A549 (cell line): ENCODE data around the gene GTPBP6. TPM values are rescaled to one million over a fixed set of nuclear protein-coding genes. Genes with fewer than 3 reads are reported as not detected.
"Not testable (repeated sequence)": the region's sequence is repeated elsewhere in the genome, so short reads cannot be mapped to it uniquely, and the experiment has no call there.

Experiments used
- ATAC-seq, 2 experiments: fragments of 200-7000 bp in 1 of 2; fragments of >200 bp in 1 of 2; cut with Nextera tagmentation in 1 of 2; cut with Tn5 transposase in 1 of 2; 3 replicates each; pipeline versions ENCODE4 v1.8.0 to v1.9.1; 2018 to 2020; ENCODE audit warnings: mild to moderate bottlenecking in 1 of 2, moderate library complexity in 1 of 2
- CTCF ChIA-PET: fragments of 300-600 bp; sonication (Branson Sonifier 250); formaldehyde crosslinking; extraction: SDS; loops from one replicate; lab custom pipeline; 2021; ENCODE audit warnings: antibody characterized with exemption, inconsistent platforms; lab: Yijun Ruan, JAX
- POLR2A ChIA-PET: fragments of 350-600 bp; formaldehyde crosslinking; extraction: SDS; loops from one replicate; lab custom pipeline; 2021; ENCODE audit warnings: antibody characterized with exemption, inconsistent platforms; lab: Yijun Ruan, JAX
- DNase-seq, 2 experiments: peaks; one replicate each; pipeline versions ENCODE4 v3.0.0 to v3.0.0-alpha.2; 2011 to 2016; ENCODE audit warnings: low read depth in 1 of 2, low spot score in 1 of 2
- FAIRE-seq: peaks from 2 replicates; lab custom pipeline; 2011; peaks lifted over from hg19 to GRCh38; lab: Jason Lieb, UNC
- H3K27ac ChIP-seq, 2 experiments: fragments of >200 bp; sonication (Bioruptor Twin); formaldehyde crosslinking; 3 replicates each; pipeline ENCODE4 v1.5.1; 2016 to 2017
- H3K4me1 ChIP-seq: fragments of >200 bp; sonication (Bioruptor Twin); formaldehyde crosslinking; 3 replicates; pipeline ENCODE4 v1.6.1; 2016
- H3K4me2 ChIP-seq: fragments of >200 bp; sonication (Bioruptor Twin); formaldehyde crosslinking; 3 replicates; pipeline ENCODE4 v1.6.1; 2016
- H3K4me3 ChIP-seq: fragments of >200 bp; sonication (Bioruptor Twin); formaldehyde crosslinking; 3 replicates; pipeline ENCODE4 v1.5.1; 2016
- H3K9me3 ChIP-seq: fragments of >200 bp; sonication (Bioruptor Twin); formaldehyde crosslinking; 3 replicates; pipeline ENCODE4 v1.6.1; 2016
- BHLHE40 ChIP-seq: IDR thresholded peaks from 2 replicates; pipeline ENCODE4 v1.6.1; 2012; ENCODE audit warnings: low read depth, low read length, inconsistent platforms
- CBX8 ChIP-seq: fragments of 200-600 bp; sonication (generic); IDR thresholded peaks from 2 replicates; pipeline ENCODE4 v1.6.1; 2016
- EHMT2 ChIP-seq: fragments of 200-600 bp; sonication (generic); IDR thresholded peaks from 2 replicates; pipeline ENCODE4 v1.6.1; 2016; ENCODE audit warnings: antibody characterized with exemption, low read depth, mild to moderate bottlenecking, moderate library complexity
- EP300 ChIP-seq, 2 experiments: fragments of >200 bp; sonication (Bioruptor Twin); formaldehyde crosslinking; IDR thresholded peaks; 2 replicates in 1 of 2; 3 replicates in 1 of 2; pipeline ENCODE4 v1.6.1; 2016 to 2017
- FOSB ChIP-seq: fragments of 250-450 bp; sonication (Bioruptor Pico); IDR thresholded peaks from 2 replicates; pipeline ENCODE4 v1.5.0; 2020; ENCODE audit warnings: mild to moderate bottlenecking, moderate library complexity
- GATA3 ChIP-seq: IDR thresholded peaks from 2 replicates; pipeline ENCODE4 v1.6.1; 2012; ENCODE audit warnings: borderline replicate concordance
- HDAC2 ChIP-seq: fragments of 200-600 bp; sonication (generic); IDR thresholded peaks from 2 replicates; pipeline ENCODE4 v1.6.1; 2016
- HEYL ChIP-seq: fragments of 250-450 bp; sonication (Bioruptor Pico); IDR thresholded peaks from 2 replicates; pipeline ENCODE4 v1.8.0; 2021; ENCODE audit warnings: mild to moderate bottlenecking, moderate library complexity
- HOXB5 ChIP-seq: fragments of 250-450 bp; sonication (Bioruptor Pico); IDR thresholded peaks from 2 replicates; pipeline ENCODE4 v1.5.0; 2020; ENCODE audit warnings: mild to moderate bottlenecking, moderate library complexity
- JUNB ChIP-seq: fragments of >200 bp; sonication (Bioruptor Twin); formaldehyde crosslinking; IDR thresholded peaks from 2 replicates; pipeline ENCODE4 v1.6.1; 2016
- KDM1A ChIP-seq: fragments of 200-600 bp; sonication (generic); IDR thresholded peaks from 2 replicates; pipeline ENCODE4 v1.6.1; 2016; ENCODE audit warnings: low read depth, mild to moderate bottlenecking
- NPAS2 ChIP-seq: fragments of 250-450 bp; sonication (Bioruptor Pico); IDR thresholded peaks from 2 replicates; pipeline ENCODE4 v1.8.0; 2022; ENCODE audit warnings: mild to moderate bottlenecking, moderate library complexity, borderline replicate concordance
- NR3C1 ChIP-seq: fragments of >200 bp; sonication (Bioruptor Twin); formaldehyde crosslinking; IDR thresholded peaks from 3 replicates; pipeline ENCODE4 v1.6.1; 2017
- POLR2AphosphoS2 ChIP-seq: conservative IDR thresholded peaks from 2 replicates; pipeline ENCODE4 v1.6.1; 2012; ENCODE audit warnings: low read length, improper control_type of control experiment, inconsistent platforms
- RNF2 ChIP-seq: fragments of 200-600 bp; sonication (generic); IDR thresholded peaks from 2 replicates; pipeline ENCODE4 v1.6.1; 2016; ENCODE audit warnings: low read depth, mild to moderate bottlenecking, antibody characterized with exemption, moderate library complexity, borderline replicate concordance
- TP53 ChIP-seq: fragments of 250-450 bp; sonication (Bioruptor Pico); IDR thresholded peaks from 2 replicates; pipeline ENCODE4 v1.5.0; 2021; ENCODE audit warnings: mild to moderate bottlenecking, moderate library complexity
- ZC3H11A ChIP-seq: fragments of 450-650 bp; IDR thresholded peaks from 2 replicates; pipeline ENCODE4 v1.6.1; 2014; ENCODE audit warnings: antibody characterized with exemption, mild to moderate bottlenecking
- ZFP36 ChIP-seq: fragments of 450-650 bp; IDR thresholded peaks from 2 replicates; pipeline ENCODE4 v1.6.1; 2014; ENCODE audit warnings: borderline replicate concordance; ENCODE audit not compliant: partially characterized antibody
- WGBS: methylation state at CpG from one replicate; pipeline ENCODE4 v1.1.6; 2017; ENCODE audit errors: missing lambda C conversion rate; 5-methylcytosine and 5-hydroxymethylcytosine counted together
- polyA plus RNA-seq, 4 experiments: library from polyadenylated mRNA; depleted of rRNA in 3 of 4; stranded (reverse); fragments of >200 nt; fragmentation: RNase III in 1 of 4; extraction: RNeasy Plus Mini Kit Qiagen cat#74134 plus additional on column Dnase treatment in 1 of 4; gene quantifications; 2 replicates in 3 of 4; 3 replicates in 1 of 4; pipeline ENCODE4 v1.2.3, GENCODE V29; 2011 to 2017
- TF ChIP-seq, protein P1 (sequence below): IDR thresholded peaks from 2 replicates; pipeline ENCODE4 v1.6.1; 2012
- TF ChIP-seq, protein P2 (sequence below): fragments of 250-450 bp; sonication (Bioruptor Pico); IDR thresholded peaks from 2 replicates; pipeline ENCODE4 v1.5.0; 2021; ENCODE audit warnings: mild to moderate bottlenecking, moderate library complexity, borderline replicate concordance
- TF ChIP-seq, protein P3 (sequence below): fragments of 250-450 bp; sonication (Bioruptor Pico); IDR thresholded peaks from 2 replicates; pipeline ENCODE4 v1.5.0; 2020; ENCODE audit warnings: low read depth, mild to moderate bottlenecking, moderate library complexity
- TF ChIP-seq, protein P4 (sequence below): fragments of >200 bp; sonication (Bioruptor Twin); formaldehyde crosslinking; IDR thresholded peaks from 2 replicates; pipeline ENCODE4 v1.6.1; 2016
- TF ChIP-seq, protein P5 (sequence below): fragments of 150-350 bp; IDR thresholded peaks from 2 replicates; pipeline ENCODE4 v1.6.1; 2014; ENCODE audit warnings: low read depth, mild to moderate bottlenecking, low read length

The GTPBP6 gene
- polyA plus RNA-seq, 2 of the 4 experiments (the other 2 are of a cell fraction) = 26.0 to 41.2 TPM

DNA sequence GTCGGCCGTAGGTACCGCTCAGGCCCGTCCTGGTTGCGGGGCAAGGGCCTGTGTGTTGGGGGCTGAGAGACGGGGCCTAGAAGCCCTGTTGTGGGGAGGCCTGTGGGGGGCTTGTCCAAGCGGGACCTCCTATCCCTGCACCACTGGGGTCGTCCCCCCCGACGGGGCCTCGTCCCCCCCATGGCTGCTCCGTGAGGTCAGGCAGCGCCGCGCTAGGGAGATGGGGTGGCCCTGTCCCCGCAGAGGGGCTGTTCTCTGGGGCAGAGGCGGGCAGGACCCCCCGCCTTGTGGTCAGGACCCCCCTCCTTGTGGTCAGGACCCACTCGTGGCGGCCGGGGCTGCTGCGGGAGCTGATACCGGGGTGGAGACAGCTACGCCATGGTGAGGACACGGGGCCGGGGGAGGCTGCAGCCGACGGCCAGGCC is 12.1 kb upstream of the GTPBP6 start (continued):
- TF ChIP-seq, protein P1, sequence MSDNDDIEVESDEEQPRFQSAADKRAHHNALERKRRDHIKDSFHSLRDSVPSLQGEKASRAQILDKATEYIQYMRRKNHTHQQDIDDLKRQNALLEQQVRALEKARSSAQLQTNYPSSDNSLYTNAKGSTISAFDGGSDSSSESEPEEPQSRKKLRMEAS = no peak
- TF ChIP-seq HEYL (no peak), EP300 (IDR thresholded peaks at IDR 0.05) (no peak), ZC3H11A (no peak)

DNA sequence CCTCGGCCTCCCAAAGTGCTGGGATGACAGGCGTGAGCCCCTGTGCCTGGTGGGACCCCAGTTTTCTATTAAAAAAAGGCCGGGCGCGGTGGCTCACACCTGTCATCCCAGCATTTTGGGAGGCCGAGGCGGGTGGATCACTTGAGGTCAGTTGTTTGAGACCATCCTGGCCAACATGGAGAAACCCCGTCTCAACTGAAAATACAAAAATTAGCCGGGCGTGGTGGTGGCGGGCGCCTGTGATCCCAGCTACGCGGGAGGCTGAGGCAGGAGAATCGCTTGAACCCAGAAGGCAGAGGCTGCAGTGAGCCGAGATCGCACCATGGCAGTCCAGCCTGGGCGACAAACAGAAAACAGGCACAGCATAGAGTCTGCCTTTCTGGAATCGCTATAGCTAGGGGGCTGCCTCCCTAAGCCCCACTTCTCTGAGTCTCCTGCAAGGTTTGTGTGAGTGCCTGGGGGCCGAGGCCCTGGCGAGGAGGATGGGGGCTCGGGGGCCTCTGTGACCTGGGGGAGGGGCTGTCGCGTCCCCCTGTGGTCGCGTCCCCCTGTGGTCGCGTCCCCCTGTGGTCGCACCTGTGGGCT is 11.6 kb upstream of the GTPBP6 start:
- WGBS = 92% methylated on average over 28 of the region's 29 CpGs
- POLR2A ChIA-PET, H3K9me3 ChIP-seq, H3K4me3 ChIP-seq, H3K4me1 ChIP-seq, DNase-seq, CTCF ChIA-PET, H3K27ac ChIP-seq, FAIRE-seq, H3K4me2 ChIP-seq: not testable (repeated sequence)
- ATAC-seq = peak in 1 of 2 experiments; percentile 5; a peak in 2 of 6 replicates

DNA sequence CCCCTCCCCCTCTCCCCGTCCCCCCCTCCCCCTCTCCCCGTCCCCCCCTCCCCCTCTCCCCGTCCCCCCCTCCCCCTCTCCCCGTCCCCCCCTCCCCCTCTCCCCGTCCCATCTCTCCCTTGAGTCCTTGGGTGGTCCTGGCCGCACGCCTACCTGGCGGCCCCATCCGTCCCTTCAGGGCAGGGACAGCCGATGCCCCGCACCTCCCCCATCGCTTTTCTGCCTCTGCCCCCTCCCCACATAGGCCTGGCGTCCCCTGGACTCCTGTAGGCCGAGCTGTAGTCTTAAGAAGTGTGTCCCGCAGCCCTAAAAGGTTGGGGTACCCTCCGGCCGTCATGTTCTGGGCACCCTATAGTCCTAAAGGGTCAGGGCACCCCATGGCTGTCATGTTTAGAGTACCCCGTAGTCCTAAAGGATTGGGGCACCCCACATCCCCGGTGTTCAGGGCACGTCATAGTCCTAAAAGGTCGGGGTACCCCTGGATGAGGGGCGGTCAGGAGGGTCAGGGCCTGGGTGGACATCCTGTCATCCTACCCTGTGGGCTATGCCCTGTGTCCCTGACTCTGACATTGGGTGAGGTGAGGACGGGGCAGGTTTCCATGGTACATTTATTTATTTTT is 10.8 kb upstream of the GTPBP6 start:
- Histone ChIP-seq H3K9me3 (no peaks in the 10 kb centered on the region), H3K27ac (no peak overlapping the region), H3K4me1 (peaks cover 8% of the 10 kb centered on the region; the same call in 1 of the 3 replicates), H3K4me3 (no peak overlapping the region), H3K4me2 (no peak overlapping the region)
- WGBS = 84% methylated on average over 15 of the region's 23 CpGs
- no peak for ATAC-seq
- ChIA-PET POLR2A (no interaction called here), CTCF (no interaction called here)
- no peak for DNase-seq
- no peak for FAIRE-seq
- TF ChIP-seq JUNB = no peak
- no peak for TF ChIP-seq TP53 (CRISPR knock-in tag)
- TF ChIP-seq, protein P1 = no peak
- no peak for TF ChIP-seq ZC3H11A
- TF ChIP-seq HDAC2 = no peak
- TF ChIP-seq POLR2AphosphoS2 = no peak
- TF ChIP-seq KDM1A = no peak
- TF ChIP-seq FOSB (CRISPR knock-in tag) = no peak
- TF ChIP-seq NR3C1 = no peak

DNA sequence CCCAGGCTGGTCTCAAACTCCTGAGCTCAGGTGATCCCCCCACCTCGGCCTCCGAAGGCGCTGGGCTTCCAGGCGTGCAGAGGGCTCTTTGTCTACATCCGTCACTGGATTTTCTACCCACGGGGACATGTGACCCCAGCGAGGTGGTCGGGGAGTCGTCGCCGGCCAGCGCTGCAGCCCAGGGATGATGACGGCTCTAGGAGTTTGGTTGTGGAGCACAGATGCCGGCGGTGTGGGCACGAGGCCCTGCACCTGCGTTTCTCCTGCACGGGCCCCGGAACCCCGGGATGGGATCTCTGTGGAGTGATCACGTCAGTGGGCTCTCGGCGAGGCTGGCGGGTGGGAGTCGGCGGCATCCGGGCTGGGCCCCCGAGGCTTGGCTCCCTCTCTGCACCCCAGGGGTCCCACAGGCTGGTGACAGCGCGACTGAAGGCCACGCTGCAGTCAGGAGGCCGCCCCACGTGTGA is 9.1 kb upstream of the GTPBP6 start:
- CTCF ChIA-PET = no interaction called here
- POLR2A ChIA-PET = no interaction called here
- no peak overlapping the region for H3K4me2 ChIP-seq
- ATAC-seq (no peak), DNase-seq (no peak), FAIRE-seq (no peak)
- no peaks in the 10 kb centered on the region for H3K9me3 ChIP-seq
- 83% methylated on average over 28 of the region's 33 CpGs for WGBS
- TF ChIP-seq, protein P2, sequence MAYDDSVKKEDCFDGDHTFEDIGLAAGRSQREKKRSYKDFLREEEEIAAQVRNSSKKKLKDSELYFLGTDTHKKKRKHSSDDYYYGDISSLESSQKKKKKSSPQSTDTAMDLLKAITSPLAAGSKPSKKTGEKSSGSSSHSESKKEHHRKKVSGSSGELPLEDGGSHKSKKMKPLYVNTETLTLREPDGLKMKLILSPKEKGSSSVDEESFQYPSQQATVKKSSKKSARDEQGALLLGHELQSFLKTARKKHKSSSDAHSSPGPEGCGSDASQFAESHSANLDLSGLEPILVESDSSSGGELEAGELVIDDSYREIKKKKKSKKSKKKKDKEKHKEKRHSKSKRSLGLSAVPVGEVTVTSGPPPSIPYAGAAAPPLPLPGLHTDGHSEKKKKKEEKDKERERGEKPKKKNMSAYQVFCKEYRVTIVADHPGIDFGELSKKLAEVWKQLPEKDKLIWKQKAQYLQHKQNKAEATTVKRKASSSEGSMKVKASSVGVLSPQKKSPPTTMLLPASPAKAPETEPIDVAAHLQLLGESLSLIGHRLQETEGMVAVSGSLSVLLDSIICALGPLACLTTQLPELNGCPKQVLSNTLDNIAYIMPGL (CRISPR knock-in tag) = no peak
- TF ChIP-seq GATA3 = no peak
- no peak for TF ChIP-seq ZFP36
- no peak for TF ChIP-seq HOXB5
- TF ChIP-seq, protein P3, sequence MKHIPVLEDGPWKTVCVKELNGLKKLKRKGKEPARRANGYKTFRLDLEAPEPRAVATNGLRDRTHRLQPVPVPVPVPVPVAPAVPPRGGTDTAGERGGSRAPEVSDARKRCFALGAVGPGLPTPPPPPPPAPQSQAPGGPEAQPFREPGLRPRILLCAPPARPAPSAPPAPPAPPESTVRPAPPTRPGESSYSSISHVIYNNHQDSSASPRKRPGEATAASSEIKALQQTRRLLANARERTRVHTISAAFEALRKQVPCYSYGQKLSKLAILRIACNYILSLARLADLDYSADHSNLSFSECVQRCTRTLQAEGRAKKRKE (CRISPR knock-in tag) = no peak
- no peak for TF ChIP-seq BHLHE40
- no peak for TF ChIP-seq NPAS2 (CRISPR knock-in tag)
- TF ChIP-seq, protein P4, sequence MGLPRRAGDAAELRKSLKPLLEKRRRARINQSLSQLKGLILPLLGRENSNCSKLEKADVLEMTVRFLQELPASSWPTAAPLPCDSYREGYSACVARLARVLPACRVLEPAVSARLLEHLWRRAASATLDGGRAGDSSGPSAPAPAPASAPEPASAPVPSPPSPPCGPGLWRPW = no peak
- TF ChIP-seq, protein P5, sequence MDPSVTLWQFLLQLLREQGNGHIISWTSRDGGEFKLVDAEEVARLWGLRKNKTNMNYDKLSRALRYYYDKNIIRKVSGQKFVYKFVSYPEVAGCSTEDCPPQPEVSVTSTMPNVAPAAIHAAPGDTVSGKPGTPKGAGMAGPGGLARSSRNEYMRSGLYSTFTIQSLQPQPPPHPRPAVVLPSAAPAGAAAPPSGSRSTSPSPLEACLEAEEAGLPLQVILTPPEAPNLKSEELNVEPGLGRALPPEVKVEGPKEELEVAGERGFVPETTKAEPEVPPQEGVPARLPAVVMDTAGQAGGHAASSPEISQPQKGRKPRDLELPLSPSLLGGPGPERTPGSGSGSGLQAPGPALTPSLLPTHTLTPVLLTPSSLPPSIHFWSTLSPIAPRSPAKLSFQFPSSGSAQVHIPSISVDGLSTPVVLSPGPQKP = no peak
- TF ChIP-seq JUNB = no peak
- TF ChIP-seq EHMT2 = no peak
- TF ChIP-seq CBX8 = no peak
- no peak for TF ChIP-seq RNF2
- peaks cover 19% of the 10 kb centered on the region; the same call in 2 of the 3 replicates for H3K4me1 ChIP-seq
- no peak overlapping the region for H3K27ac ChIP-seq
- no peak overlapping the region for H3K4me3 ChIP-seq
